GM19455 (cell line): ENCODE data around the gene GLP2R.

Source experiments
- ATAC-seq: cut with Tn5 transposase; IDR thresholded peaks from one replicate; pipeline ENCODE4 v1.9.1; 2021; ENCODE audit not compliant: unreplicated experiment

GLP2R gene

GRCh38 chr17:9813166-9813565 is 12.6 kb upstream of the GLP2R start:
- no peak for ATAC-seq

DNA sequence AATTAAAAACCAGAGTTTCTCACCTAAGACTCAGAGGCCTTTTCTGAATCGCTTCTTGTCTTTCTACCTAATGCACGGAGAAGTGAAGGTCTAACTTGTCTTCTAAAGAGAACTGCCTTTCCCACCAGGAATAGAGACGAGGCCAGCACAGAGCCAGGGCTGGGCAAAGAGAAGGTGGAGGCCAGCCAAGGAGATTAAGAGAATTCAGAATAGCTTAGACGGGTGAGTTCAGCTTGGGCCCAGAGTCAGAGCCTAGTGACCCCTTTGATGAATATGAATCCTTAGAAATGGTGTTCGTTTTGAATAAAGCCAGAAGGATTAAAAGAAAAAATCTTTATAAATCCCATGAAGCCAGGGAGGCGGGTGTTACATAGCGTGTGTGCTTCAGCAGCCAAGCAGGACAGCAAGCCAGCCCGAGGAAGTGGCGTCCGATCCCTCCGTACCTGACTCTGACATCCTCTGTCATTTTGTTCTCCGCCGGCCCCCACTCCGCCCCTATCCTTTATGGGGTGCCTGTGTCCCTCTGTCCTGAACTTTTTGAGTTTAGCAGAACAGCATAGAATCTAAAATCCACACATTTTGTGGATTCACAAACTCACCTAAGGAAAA is 11.3 kb upstream of the GLP2R start:
- no peak for ATAC-seq

- ATAC-seq: no peak
Observed at GRCh38 chr17:9816472-9816871, 9.3 kb upstream of the GLP2R start.

DNA sequence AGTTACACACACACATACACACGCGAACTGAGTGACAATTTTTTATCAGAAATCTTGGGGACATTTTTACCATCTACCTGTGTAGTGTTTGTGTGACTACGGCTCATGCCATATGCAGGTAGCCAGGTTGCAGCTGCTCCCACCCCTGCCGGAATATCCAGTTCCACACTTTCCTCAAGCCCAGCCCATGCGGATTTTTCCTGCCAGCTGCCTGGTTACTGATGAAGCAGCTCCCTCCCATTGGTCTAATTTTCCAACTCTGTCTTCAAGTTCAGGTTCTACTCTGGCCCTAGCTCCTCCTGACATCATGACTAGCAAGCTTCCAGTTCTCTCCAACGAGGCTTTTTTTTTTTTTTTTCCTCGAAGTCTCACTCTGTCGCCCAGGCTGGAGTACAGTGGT is 8.6 kb upstream of the GLP2R start:
- ATAC-seq: no peak

DNA sequence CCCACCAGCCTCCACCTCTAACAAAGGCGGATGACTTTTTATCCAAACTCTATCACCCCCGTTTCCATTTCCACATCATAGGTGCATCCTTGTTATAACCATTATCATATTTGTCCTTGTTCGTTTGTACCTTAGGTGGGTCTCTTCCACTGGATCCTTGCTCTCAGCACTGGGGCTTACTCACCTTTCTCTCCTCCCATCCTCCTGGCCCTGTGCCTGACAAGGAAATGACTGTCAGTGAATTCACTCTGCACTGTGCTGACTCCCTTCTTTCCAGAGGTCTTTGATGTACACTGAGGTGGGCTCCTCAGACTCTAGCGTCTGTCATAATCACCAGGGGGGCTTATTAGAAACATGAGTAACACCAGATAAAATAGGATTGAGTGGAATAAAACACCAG is 7.0 kb upstream of the GLP2R start:
- no peak for ATAC-seq

GRCh38 chr17:9820448-9820847 is 5.3 kb upstream of the GLP2R start:
- ATAC-seq: no peak

GRCh38 chr17:9821921-9822320 is 3.8 kb upstream of the GLP2R start, which contains the start of gene GSG1L2:
TSS of gene GSG1L2 (minus strand) at chr17:9822079. CDS start at chr17:9822071, 8 bp downstream.
- ATAC-seq: no peak

- no peak for ATAC-seq
Observed at GRCh38 chr17:9824094-9824493, 1.6 kb upstream of the GLP2R start.

GRCh38 chr17:9824797-9825338 is 856 bp upstream of the GLP2R start:
- no peak for ATAC-seq

- ATAC-seq: no peak
Observed at GRCh38 chr17:9828296-9829295, 2.9 kb downstream of the GLP2R start.

GRCh38 chr17:9829343-9829742 is 3.6 kb downstream of the GLP2R start:
- ATAC-seq: no peak

DNA sequence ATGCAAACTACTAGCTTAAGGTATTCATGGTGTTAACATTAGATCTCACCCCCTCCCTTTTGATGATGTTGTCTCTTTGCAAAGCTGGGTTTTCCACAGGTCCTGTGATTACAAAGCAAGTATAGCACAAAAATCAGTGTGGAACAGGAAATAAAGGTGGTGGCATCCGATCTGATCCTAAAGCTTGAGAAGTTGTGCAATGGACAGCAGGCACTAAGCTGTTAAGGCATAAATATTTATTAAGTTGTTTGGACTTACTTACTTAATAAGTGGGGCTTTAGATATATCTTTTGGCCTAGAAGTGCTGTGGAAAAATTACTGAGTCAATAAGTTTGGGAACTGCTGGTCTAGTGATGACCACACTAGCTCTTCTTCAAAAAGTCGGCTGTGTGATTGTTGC is 5.0 kb downstream of the GLP2R start:
- ATAC-seq: no peak

- ATAC-seq: no peak
Observed at GRCh38 chr17:9833922-9834321, 8.2 kb downstream of the GLP2R start.

GRCh38 chr17:9837551-9838471 is 12.1 kb downstream of the GLP2R start:
- ATAC-seq: no peak

DNA sequence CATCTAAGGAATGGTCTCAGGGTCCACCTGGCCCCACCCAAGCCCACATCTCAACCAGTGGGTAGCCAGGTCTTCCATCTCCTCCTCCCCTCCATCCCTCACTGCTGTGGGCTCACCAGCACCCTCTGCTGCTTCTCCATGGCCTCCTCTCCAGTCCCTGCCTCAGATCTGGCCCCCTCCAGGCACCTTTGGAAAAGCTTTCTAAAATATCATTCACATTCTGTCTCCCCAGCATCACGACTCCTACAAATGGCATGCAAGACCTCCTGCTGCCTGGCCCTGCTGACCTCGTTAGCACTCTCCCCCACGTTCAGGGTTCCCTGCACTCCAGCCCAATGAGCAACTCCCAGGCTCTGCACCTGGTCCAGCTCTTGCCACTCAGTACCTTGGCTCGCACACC is 13.7 kb downstream of the GLP2R start:
- no peak for ATAC-seq

GRCh38 chr17:9842057-9842758 is 16.5 kb downstream of the GLP2R start:
- ATAC-seq: no peak

DNA sequence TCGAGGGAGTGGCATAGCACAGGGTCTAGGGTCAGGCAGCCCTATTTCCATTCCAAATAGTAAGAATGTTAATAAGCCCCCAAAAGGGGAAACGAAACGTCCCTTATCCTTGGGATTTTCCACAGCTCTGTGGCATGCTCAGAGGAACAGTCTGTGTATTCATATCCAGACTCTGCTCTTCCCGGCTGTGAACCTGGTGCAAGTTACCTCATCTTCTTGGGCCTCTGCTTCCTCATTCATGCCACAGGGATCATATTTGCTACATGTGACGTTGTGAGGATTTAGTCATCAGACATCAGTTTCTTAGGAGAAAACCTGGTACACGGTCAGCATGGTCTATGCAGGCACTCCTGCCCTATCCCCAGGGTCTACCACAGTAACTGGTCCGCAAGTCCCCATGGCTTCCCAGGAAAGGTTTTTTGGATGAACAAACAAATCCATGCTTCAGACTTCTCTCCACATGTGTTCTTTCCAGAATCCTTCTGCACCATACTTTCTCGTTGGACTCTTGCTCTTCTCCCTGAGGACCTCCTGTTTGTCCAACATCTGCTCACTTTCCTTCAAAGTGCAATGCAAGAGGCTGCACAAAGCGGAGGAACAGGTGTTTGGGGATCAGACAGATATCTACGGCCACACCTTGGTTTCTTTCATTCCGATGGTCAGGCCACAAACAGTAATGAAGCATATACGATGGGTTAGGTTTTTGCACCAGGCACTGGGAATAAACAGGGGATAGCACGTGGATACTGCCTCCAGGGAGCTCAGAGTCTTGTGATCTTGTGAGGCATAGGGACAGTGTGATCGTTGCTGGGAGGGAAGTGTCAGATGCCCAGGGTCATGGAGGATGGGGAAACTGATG is 17.7 kb downstream of the GLP2R start:
- no peak for ATAC-seq

DNA sequence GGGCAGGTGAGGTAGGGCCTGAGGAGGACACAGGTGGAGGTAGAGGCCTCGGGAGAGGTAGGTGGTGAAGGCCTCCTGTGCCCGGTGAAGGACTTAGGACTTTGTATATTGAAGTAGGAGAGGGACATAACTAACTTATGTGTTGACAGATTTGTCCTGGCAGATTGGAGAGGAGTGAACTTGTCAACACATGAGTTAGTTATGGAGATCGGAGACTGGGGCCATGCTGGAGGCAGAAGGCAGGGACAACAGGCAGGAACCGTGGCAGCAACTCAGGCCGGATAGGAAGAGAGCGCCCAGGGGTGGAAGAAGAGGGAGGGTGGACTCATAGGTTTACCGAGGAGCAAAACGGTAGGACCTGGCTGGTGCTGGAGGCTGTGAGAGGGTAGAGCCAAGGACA is 18.4 kb downstream of the GLP2R start:
- ATAC-seq: no peak

DNA sequence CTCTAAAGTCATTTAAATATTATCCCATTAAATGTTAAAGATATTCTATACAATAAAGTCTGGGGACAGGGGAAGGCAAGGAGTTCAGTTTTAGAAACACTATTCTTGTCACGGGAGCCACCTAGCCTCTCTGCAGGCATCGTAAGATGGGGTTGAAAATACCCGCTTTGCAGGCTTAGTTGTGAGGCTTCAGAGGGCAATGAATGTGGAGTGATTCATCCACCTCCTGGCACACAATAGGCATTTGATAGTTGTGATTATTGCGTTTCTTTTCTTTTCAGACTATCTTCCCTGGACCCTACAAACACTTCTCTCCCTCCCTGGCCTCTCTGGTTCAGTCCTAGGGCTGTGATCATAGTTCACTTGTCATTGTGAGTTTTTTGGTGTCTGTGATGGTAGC is 19.6 kb downstream of the GLP2R start:
- no peak for ATAC-seq
